GM12864 (cell line): ENCODE results near the gene IFT27.

ENCODE experiments used
- DNase-seq: peaks from one replicate; pipeline ENCODE4 v3.0.0-alpha.2; 2011; ENCODE audit warnings: low read depth
- H3K4me3 ChIP-seq: 2 replicates; pipeline ENCODE4 v1.5.1; 2011; ENCODE audit warnings: mild to moderate bottlenecking, low read depth, low read length, control low read depth
- TF ChIP-seq, protein P1 (sequence below): IDR thresholded peaks from 2 replicates; pipeline ENCODE4 v1.5.1; 2011; ENCODE audit warnings: low read depth, mild to moderate bottlenecking, moderate library complexity, low read length, control low read depth, inconsistent platforms; ENCODE audit errors: missing control alignments

Gene IFT27

DNA sequence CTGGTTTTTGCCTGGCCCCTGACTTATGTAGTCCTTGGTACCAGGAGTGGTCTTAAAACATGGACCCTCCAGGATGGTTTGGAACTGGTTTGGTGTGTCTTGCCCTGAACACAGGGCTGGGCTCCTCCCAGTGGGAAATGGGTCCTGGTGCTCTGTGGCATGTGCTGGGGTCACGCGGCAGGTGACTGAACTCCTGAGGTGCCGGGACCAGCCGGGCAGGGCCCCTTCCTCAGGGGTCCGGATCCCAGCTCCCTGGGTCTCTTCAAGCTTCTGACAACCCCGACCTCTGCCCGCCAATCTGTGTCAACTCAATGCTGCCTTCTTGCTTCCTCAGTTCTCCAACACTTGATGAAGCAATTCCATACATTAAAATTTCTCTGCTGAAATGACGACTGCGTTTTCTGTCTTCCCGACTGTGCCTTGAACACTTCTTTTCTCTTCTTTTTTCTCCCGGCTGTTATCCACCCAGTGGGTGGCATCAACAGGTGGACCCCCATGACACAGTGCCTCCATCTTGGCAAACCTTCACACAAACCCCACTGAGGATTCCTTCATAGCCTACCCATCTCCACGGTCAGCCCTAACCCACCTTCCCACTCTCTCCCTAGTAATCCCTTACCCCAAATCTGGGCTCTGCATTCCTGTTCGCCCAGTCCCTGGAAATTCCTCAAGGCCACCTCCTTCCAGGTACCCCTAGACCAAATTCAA is 4.4 kb downstream of the IFT27 start:
- TF ChIP-seq, protein P1, sequence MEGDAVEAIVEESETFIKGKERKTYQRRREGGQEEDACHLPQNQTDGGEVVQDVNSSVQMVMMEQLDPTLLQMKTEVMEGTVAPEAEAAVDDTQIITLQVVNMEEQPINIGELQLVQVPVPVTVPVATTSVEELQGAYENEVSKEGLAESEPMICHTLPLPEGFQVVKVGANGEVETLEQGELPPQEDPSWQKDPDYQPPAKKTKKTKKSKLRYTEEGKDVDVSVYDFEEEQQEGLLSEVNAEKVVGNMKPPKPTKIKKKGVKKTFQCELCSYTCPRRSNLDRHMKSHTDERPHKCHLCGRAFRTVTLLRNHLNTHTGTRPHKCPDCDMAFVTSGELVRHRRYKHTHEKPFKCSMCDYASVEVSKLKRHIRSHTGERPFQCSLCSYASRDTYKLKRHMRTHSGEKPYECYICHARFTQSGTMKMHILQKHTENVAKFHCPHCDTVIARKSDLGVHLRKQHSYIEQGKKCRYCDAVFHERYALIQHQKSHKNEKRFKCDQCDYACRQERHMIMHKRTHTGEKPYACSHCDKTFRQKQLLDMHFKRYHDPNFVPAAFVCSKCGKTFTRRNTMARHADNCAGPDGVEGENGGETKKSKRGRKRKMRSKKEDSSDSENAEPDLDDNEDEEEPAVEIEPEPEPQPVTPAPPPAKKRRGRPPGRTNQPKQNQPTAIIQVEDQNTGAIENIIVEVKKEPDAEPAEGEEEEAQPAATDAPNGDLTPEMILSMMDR, result no peak

DNA sequence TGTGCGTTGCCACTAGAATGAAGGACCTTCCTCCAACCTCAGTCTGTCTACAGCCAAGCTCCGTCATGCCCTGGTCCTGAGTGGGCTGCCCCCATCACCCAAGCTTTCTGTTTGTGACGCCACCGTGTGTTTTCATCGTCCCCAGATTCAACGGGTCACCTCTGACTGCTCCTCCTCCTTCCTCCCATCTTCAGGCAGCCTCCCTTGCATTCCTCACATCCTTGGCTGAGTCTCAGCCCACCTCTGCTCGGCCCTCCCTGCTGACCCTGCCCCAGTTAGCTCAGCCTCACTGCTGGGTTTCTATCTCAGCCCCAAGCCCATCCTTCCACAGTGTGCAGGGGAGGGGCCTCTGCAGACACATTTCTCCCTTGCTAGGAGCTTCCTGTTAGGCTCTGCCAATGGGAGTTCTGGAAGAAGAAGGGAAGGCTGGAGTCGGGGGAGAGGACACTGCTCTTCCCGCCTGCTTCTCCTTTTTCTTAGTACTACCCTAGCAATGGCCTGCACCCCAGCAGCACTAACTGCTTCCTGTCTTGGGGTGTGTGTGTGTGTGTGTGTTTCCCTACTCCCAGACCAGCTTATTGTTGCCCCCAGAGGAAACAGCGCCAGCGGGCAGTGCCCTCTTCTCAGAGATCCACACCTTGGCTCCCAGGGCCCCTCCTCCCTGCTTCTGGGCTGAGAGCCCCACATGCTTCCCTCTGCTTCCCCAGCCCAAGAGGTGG is 5.2 kb downstream of the IFT27 start:
- no peak overlapping the region for H3K4me3 ChIP-seq
- TF ChIP-seq, protein P1, result no peak
- DNase-seq, result no peak

More for the DNA sequence above, 4.4 kb downstream of the IFT27 start:
- H3K4me3 ChIP-seq, result no peak overlapping the region
- DNase-seq, result no peak

DNA sequence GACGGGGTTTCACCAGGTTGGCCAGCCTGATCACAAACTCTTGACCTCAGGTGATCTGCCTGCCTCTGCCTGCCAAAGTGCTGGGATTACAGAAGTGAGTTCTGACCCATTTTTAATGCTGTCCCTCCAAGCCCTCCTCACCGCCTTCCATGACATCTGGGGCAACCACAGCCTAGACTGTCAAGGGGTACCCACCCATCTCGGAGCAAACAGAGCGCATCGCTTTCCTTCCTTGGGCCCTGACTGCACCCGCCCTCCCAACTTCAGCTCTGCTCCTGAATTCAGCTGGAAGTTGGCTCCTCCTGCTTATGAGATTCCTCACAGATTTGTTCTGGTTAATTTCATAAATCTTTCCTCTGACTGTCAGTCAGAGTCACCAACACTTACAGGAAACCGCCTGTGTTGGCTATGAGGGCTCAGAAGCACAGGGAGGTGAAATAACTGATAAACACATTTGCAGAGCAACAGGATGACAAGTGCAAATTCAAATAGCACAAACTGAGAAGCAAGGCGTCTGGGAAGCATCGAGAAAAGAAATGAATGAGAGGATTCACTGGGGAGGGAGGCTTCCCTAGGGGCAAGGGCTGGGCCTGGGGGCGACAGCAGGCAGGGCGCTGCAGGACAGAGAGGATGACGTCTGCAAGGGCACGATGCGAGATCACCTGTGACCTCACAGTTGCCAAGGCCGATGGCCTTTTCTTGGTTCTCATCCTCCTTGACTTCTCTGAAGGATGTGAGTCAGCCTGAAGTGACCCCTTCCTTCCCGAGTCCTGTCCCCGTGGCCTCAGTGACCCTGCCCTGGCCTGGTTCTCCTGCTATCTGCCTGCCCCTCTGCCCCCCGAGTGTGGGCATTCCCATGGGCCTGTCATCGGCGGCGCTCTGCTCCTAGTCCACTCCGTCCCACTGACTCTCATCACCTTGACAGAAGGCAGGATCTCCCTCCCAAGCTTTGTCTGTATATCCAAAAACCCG is 6.1 kb downstream of the IFT27 start:
- no peak for DNase-seq
- H3K4me3 ChIP-seq, result no peak overlapping the region
- TF ChIP-seq, protein P1, result no peak

DNA sequence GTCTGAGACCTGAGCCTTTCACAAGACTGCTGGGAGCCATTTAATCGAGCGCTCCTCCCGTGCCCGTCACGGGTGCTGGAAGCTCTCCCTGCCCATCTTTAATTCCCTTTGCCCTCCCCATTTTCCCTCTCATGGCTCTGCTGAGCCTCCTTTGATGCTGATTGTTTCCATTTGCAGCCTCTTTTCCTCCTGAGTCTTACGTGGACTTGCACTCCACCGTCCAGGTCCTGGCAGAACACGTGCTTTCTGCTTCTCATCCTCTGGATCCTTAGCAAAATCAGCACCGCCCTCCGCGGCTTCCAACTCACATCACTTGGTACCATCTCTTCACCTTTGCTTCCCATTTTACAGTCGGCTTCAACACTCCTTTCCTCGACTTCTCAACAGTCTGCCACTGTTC is 7.3 kb downstream of the IFT27 start:
- DNase-seq, result no peak
- no peak overlapping the region for H3K4me3 ChIP-seq
- TF ChIP-seq, protein P1, result no peak

DNA sequence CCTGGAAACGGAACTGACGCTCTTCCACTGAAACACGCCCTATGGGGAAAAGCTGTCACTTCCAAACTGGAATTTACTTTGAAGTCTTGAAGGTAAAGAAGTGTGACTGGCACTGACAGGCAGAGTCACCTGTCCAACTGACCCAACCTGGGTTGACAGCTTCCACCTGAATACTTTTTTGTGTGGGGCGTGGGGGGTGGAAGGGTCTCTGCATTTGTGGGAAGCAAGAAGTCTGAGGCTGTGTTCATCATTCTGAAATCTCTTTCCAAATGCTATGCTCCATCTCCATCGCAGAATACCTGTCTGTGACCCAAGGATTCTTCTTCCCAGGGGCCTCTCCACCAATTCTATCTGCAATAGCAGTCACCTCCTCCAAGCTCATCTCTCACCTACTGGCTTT is 7.8 kb downstream of the IFT27 start:
- TF ChIP-seq, protein P1, result no peak
- H3K4me3 ChIP-seq, result no peak overlapping the region
- DNase-seq, result no peak

DNA sequence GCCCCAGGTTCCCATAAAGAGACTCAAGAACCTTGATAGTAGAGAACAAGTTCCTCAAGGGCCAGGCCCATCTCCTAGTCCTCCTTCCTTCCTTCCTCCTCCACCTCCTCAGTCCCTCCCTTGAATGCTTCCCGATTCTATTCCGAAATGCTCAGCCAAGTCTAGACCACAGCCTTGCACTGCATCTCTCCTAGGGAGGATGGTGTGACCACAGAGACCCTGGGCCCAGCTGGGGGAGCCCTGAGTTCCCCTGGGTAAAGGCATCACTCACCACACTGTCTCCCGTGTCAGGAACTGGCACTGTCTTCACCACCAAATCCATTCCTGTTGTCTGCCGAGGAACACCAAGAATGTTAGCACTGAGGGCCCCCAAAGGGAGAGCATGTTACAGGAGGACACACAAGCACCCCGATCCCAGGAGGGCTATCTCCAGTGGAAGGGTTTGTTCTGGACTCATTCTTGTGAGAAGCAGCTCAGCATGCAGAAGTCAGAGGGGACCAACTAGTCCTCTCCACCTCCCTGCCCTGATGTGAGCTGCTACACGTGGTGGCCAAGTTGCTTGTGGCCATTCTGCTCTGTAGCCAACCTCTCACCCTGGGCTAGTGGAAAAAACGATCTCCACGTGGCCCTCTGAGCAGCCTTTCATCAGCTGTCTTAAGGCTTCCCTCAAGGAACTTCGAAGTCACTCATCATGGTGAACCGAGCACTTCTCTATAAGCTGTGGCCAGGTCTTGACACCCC is 8.7 kb downstream of the IFT27 start:
- TF ChIP-seq, protein P1, result no peak
- H3K4me3 ChIP-seq, result no peak overlapping the region
- DNase-seq, result no peak
